Astrocyte of the cerebellum (primary cell): Measurements from ENCODE around the gene TMPRSS4.

ENCODE experiments used
- DNase-seq: peaks from one replicate; pipeline ENCODE4 v3.0.0-alpha.2; 2011; ENCODE audit warnings: low read depth
- H3K4me3 ChIP-seq: 2 replicates; pipeline ENCODE4 v1.5.1; 2011; ENCODE audit warnings: mild to moderate bottlenecking, low read depth, low read length, moderate library complexity
- in situ Hi-C: cut with HindIII; loops from 2 replicates; pipeline ENCODE4 v1.10.0; 2017; ENCODE audit warnings: low sequenced_read_pairs
- TF ChIP-seq, protein P1 (sequence below): IDR thresholded peaks from 2 replicates; pipeline ENCODE4 v1.5.1; 2012; ENCODE audit warnings: low read length, low read depth, moderate library complexity, mild to moderate bottlenecking; ENCODE audit errors: missing control alignments

TMPRSS4 gene

DNA sequence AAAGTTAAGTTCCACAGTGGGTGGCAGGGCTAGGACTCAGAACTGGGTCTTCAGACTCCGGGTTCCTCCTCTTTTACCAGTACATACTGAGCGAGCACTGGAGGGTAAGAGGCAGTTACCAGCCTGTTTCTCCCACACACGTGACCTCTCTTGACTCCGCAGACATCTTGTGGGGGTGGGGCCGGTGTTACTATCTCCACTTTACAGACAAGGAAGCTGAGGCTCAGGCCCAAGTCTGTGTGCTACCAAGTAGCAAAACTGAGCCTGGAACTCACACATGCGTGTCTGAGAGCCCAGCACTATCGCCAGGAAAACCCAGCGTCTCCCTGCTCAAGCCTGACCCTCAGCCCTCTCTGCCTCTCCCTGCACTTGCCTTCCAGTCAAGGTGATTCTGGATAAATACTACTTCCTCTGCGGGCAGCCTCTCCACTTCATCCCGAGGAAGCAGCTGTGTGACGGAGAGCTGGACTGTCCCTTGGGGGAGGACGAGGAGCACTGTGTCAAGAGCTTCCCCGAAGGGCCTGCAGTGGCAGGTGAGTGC, 25.9 kb downstream of the TMPRSS4 start:
- in situ Hi-C loops = no loop called here
- TF ChIP-seq, protein P1, sequence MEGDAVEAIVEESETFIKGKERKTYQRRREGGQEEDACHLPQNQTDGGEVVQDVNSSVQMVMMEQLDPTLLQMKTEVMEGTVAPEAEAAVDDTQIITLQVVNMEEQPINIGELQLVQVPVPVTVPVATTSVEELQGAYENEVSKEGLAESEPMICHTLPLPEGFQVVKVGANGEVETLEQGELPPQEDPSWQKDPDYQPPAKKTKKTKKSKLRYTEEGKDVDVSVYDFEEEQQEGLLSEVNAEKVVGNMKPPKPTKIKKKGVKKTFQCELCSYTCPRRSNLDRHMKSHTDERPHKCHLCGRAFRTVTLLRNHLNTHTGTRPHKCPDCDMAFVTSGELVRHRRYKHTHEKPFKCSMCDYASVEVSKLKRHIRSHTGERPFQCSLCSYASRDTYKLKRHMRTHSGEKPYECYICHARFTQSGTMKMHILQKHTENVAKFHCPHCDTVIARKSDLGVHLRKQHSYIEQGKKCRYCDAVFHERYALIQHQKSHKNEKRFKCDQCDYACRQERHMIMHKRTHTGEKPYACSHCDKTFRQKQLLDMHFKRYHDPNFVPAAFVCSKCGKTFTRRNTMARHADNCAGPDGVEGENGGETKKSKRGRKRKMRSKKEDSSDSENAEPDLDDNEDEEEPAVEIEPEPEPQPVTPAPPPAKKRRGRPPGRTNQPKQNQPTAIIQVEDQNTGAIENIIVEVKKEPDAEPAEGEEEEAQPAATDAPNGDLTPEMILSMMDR = no peak
- no peak for DNase-seq
- no peak overlapping the region for H3K4me3 ChIP-seq

DNA sequence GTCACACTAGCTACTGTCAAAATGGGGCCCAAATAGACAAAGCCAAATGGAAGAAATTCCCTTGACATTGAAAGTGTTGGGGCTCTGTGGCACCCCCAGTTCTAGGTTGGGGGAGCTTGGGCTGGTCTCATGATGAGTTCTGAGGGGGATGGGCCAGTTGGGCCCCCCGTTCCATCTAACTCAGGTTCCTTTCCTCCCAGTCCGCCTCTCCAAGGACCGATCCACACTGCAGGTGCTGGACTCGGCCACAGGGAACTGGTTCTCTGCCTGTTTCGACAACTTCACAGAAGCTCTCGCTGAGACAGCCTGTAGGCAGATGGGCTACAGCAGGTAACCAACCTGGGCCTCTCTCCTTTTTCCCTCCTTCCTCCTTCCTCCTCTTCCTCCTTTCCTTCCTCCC, 27.6 kb downstream of the TMPRSS4 start:
- TF ChIP-seq, protein P1 = no peak
- H3K4me3 ChIP-seq = no peak overlapping the region
- in situ Hi-C loops = no loop called here
- no peak for DNase-seq

DNA sequence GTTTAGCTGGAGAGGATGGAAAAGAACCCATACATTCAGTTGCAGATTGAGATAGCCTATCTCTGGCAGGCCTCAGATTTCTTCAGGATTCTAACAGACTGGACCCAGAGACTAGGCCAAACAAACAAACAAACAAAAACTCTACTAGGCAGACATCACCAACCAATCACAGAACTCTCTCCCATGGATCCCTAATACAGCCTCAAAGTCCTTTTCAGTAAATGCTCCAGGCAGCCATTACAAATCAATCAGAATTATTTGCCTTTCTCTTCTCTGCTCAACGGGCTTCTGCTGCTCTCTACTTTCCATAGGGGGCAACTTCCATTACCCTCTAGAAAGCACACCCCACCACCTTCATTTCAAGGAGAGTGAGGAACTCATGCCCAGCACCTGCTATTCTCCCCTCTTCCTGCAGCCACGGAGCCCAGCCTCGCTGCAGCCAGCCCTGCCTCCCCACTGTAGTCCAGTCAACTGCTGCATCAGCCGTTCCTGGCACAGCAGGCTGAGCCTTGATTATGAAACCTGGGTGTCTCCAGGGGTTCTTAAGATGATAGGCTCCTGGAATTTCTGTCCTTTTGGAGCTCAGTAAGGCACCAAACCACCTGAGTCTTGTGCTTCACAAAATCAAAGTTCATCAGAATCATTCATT, 28.9 kb downstream of the TMPRSS4 start:
- no peak overlapping the region for H3K4me3 ChIP-seq
- in situ Hi-C loops = no loop called here
- TF ChIP-seq, protein P1 = no peak
- DNase-seq = no peak

DNA sequence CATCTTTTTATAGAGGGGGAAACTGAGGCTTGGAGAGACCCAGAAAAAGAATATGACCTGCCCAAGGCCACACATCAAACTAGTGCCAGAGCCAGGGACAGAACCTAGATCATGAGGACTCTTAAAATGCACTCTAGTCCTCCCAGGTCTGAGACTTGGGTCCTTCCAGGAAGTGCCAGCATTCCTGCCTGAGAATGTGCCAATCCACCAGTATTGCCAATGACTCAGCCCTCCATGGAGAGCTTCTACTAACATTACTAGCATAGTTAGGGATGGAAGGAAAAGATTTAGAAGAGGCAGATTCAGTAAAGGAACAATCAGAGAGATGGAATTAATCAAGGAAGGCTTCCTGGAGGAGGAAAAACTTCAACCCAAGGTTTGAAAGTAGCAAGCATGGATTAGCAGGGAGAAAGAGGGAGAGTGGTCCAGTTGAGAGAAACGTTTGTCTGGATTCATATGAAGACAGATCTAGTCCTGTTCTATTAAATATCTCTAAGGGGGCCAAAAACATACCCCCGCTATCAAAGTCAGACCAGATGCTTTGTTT, 30.0 kb downstream of the TMPRSS4 start:
- in situ Hi-C loops = no loop called here
- no peak for DNase-seq
- no peak overlapping the region for H3K4me3 ChIP-seq
- TF ChIP-seq, protein P1 = no peak

DNA sequence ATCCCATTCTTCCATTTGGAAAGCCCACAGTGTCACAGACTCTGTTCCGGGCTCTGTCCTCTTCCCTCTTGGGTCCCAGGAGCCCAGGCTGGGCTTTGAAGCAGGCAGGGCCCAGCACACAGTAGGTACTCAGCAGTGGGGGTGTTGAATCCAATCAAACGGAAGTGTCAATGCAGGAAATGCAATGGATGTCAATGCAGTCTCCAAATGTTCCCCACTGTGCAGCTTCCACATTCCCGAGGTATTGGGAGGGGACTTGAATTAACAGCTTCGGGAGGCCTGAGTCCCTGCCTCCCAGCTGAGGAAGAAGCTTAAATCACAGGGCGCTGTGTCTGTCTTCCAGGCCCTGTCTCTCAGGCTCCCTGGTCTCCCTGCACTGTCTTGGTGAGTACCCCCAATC, 31.6 kb downstream of the TMPRSS4 start:
- in situ Hi-C loops = no loop called here
- no peak for DNase-seq
- no peak overlapping the region for H3K4me3 ChIP-seq
- TF ChIP-seq, protein P1 = no peak

DNA sequence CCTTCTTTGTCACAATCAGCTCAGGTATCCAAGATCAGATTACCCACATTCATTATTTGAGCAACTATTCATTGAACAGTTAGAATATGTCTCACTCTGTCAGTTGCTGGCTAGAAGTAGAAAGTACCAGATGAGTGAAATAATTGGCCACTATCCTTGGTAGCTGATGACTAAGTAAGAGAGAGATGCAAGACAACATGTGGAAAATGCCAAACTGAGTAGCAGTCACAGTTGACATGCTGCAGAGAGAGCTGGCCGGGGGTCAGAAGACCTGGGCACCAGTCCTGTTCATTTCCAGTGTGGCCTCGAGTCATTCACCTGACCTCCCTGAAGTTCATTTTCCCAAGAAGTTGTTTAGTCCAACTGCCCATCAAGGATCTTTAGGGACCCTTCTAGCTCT, 32.4 kb downstream of the TMPRSS4 start:
- in situ Hi-C loops = no loop called here
- TF ChIP-seq, protein P1 = no peak
- no peak for DNase-seq
- no peak overlapping the region for H3K4me3 ChIP-seq
